ENCODE measurements around the gene KIN.
"Not testable (repeated sequence)": the region's sequence is repeated elsewhere in the genome, so short reads cannot be mapped to it uniquely, and the experiment has no call there.

KIN gene, protein sequence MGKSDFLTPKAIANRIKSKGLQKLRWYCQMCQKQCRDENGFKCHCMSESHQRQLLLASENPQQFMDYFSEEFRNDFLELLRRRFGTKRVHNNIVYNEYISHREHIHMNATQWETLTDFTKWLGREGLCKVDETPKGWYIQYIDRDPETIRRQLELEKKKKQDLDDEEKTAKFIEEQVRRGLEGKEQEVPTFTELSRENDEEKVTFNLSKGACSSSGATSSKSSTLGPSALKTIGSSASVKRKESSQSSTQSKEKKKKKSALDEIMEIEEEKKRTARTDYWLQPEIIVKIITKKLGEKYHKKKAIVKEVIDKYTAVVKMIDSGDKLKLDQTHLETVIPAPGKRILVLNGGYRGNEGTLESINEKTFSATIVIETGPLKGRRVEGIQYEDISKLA

DNA sequence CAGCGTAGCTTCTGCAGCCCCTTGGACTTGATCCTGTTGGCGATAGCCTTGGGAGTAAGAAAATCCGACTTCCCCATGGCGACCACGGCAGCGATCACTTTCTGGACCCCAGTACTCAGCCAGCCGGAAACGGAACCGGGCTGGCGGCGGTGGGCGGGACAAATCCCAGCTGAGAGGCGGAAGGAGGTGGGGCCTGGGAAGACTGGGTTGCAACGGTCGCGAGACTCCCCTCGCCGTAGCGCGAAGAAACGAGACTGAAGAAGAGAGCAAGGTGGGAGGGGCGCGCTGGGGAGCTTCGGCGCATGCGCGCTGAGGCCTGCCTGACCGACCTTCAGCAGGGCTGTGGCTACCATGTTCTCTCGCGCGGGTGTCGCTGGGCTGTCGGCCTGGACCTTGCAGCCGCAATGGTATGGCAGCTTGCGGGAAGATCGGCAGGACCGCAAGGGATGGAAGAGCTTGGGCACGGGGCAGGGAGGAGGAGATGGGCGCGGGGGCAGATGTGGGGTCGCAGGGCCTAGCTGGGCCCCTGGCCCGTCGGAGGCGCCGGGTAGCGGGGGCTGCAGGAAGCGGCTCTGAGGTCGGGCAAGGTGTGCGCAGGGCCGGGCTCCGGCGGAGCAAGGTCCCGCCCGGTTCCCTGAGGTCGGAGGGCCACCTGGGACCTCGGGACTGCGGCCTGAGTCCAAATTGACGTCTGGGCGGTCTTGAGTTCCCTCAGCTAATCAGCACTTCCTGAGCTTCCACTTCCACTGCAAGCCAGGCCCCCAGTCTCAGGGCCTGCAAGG, at the start of gene KIN, which contains the start of gene ATP5F1C:
TSS of gene KIN (minus strand) at position 137 of the 782 bp plus-strand sequence. CDS start at position 77, 60 bp downstream.
TSS of gene ATP5F1C (plus strand) at position 321 of the 782 bp plus-strand sequence. CDS start at position 352, 31 bp downstream.
- DNase-seq (ENCODE audit: low read depth) = peak; percentile 95

DNA sequence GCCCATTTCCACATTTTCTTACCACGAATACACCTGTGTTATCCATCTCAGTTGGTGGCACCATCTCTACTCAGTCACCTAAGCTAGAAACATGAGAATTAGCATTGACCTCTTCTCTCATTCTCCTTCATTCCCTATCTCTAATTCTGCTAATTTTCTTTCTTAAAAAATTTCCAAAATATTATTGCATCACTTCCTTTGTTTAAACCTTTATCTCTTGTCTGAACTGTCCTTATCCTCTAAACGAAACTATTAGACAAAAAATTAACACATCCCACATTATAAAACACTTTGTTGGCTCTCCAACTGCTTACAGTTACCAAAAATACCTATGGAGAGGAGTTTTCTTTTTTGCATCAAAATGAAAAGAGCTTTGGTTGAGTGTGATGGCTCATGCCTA, 48.8 kb upstream of the KIN start:
- DNase-seq (ENCODE audit: low read depth) = no peak

DNA sequence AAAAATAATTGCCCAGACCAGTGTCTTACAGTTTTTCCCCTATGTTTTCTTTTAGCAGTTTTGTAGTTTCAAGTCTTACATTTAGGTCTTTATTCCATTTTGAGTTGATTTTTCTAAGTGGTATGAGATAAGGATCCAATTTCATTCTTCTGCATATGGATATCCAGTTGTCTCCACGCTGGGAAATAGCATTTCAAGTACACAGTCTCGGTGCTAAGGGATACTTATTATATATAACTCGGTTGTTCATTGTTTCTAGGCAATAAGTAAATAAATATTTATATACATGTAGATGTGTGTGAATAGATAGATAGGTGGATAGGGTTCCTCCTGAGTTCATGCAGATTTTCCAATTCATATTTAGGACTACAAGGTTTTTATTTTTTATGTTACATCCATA, 46.5 kb upstream of the KIN start:
- DNase-seq (ENCODE audit: low read depth) = no peak

DNA sequence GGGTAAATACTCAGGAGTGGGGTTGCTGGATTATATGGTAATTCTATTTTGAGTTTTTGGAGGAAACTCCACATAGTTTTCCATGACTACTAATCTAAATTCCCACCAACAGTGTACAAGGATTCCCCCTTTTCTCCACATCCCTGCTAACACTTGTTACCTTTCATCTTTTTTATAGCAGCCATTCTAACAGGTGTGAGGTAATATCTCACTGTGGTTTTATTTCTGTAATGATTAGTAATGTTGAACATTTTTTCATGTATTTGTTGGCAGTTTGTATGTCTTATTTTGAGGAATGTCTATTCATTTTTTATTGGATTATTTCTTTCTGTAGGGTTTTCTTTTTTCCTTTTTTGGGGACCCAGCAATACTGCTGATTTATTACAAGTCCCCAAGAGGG, 45.4 kb upstream of the KIN start:
- DNase-seq (ENCODE audit: low read depth) = no peak

DNA sequence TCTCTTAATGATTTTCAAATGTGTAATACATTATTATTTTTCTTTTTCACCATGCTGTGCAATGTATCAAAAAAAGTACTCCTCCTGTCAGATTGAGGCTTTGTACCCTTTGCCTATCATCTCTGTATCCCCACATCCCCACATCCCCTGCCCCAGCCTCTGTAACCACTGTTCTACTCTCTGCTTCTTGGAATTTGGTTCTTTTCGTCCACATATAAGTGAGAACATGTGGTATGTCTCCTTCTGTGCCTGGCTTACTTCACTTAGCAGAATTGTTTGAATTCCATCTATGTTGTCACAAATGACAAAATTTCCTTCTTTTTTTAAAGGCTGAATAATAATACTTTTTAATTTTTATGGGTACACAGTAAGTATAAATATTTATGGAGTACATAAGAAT, 44.3 kb upstream of the KIN start:
- no peak for DNase-seq (ENCODE audit: low read depth)

DNA sequence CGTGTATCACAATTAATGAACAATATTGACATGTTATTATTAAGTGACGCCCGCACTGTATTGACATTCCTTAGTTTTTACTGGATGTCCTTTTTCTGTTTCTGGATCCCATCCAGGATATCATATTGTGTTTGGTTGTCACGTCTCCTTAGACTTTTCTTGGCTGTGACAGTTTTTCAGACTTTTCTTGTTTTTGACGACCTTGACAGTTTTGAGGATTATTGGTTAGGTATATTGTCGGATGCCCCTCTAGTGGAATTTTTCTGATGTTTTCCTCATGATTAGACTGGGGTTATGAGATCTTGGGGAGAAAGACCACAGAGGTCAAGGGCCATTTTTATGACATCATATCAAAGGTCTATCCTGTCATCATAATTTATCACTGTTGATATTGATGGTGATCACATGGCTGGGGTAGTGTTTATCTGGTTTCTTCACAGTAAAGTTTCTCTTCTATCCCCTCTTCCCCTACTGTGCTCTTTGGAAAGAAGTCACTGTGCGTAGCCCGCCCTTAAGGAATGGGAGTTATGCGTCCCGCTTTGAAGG, 41.6 kb upstream of the KIN start:
- no peak for DNase-seq (ENCODE audit: low read depth)

DNA sequence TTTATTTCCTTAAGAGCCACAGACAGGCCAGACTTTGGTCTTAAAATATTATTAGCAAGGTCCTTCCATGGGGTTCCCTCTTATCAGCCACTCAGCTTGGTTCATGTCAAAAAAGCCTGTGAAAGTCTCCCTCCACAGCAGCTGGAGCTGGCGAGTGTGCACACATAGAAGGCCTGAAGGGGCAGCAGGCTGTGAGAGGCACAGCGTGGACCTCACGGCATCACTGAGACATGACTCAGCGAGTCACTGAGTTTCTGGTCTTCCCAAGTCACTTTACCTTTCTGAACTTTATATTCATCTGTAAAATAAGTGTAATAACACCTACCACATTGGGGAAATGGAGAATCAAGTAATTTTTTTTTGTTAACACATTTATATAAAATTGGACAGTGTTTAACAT, 39.2 kb upstream of the KIN start:
- no peak for DNase-seq (ENCODE audit: low read depth)

DNA sequence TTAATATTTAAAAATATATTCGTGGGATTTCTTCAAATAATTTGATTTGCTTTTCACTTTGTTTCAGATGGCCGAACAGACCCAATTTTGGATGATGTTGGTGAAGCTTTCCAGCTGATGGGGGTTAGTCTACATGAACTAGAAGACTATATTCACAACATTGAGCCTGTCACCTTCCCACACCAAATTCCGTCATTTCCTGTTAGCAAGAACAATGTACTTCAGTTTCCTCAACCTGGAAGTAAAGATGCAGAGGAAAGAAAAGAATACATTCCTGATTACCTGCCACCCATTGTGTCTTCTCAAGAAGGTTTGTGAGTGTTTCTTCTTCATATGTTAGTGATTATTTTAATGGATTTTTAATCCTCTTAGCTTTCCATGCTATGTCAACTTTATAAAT, 36.5 kb upstream of the KIN start:
- DNase-seq (ENCODE audit: low read depth) = no peak

DNA sequence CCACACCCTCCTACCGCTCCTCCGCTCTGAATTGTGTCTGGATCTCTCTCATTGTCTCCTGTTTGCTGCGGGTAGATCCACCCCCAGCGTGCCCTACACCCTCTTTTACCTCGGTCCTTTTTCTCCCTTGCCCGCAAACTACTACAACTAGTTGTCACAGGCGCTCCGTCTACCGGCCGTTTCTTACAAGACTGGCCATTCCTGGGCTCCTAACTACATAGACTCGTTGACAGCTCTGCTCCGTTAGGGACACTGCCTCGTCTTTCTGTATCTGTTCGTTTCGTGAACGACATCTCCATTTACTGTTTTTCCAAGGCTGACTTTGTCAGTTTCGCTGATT, 31.3 kb upstream of the KIN start:
- DNase-seq (ENCODE audit: low read depth) = no peak

DNA sequence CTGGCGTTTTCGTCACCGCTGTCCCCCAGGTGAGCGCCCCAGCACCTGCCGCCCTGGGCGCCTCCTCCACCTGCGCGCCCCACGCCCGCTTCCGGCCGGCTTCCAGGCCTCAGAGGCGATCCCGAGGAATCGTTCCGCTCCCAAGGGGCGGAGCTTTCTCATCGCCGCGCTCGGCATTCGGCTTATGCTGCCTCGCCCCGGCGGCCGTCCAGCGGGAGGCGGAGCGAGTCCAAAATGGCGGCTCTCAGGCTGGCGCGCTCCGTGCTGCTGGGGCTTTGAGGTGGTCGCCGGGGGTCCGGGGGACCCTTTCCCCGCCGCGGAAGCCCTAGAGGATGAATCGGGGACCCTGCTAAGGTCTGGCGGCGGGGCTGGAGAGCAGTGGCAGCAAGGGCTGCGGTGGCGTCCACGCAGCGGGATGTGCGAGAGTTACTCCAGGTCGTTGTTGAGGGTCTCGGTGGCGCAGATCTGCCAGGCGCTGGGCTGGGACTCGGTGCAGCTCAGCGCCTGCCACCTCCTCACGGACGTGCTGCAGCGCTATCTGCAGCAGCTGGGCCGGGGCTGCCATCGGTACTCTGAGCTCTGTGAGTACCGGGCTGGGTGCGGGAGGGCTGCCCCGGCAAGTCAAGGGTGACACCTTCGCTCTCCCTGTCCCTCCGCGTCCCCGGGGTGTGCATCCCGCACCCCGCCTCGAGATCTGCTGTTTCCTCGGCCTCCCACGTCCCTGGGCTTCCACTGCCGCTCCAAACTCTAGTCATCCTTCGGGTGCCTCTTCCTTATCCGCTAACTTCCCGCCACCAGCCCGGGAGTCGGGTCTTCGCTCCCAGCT, 30.7 kb upstream of the KIN start, which contains the start of gene TAF3:
TSS of gene TAF3 (plus strand) at position 211 of the 826 bp plus-strand sequence. CDS start at position 416, 205 bp downstream.
- DNase-seq (ENCODE audit: low read depth) = peak; percentile 91

DNA sequence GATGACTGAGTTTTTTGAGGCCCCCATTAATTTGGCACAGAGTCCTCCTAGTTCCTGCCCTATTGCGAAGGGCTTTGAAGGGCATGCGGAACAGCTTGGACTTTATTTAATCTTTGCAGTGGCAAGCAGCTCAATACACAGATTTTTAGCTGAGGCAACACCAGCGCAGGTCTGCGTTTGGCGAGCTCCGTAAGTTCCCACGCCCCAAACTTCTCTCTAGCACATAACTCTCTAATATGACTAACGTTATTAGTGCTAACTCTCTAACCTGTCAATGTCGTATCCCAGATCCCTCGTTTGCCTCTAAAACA, 30.1 kb upstream of the KIN start:
- no peak for DNase-seq (ENCODE audit: low read depth)

DNA sequence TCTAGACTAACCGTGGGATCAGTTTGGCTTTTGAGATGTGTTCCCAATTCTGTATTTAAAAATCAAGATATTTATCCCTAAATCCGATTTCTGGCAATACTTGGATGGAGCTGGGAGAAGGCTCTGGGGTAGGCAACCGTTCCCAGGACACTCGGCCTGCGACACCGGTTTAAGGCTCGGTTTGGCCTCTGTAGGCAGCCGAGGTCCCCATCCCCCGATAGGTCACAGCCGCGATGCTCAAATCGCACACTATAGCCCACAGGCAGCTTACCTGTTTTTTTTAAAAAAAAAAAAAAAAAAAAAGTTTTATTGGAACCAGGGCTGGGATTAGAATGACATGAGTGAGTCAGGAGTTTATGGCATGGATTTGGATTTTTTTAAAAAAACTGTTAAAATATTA, 29.8 kb upstream of the KIN start:
- DNase-seq (ENCODE audit: low read depth) = no peak

DNA sequence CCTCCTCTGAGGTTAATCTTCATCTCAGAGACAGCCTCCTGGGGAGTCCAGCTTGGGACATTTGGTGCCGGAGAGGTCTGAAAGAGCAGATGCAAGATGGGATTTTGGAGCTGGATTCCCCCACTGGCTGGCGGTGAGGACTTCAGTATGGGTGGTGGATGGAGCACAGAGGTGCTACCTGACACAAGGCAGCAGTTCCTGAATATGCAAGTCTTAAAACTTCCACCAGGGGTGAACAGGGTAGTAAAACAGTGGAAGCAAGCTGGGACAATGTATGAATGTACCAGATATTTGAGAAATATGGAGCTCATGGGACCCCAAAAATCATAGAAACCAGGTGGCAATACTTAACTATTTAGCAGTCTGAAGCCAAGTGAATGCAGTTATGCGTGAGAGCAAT, 25.7 kb upstream of the KIN start:
- DNase-seq (ENCODE audit: low read depth) = no peak

DNA sequence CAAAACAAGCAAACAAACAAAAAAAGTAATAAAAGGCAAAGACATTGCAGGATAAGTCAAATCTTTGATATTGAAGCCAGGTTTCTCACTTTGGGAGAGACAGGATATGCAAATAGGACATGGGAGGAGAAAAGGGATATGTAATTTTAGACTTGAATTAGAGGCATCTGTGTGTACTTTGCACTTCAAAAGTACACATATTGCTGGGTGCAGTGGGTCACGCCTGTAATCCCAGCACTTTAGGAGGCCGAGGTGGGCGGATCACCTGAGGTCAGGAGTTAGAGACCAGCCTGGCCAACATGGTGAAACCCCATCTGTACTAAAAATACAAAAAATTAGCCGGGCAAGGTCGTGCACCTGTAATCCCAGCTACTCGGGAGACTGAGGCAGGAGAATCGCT, 23.9 kb upstream of the KIN start:
- DNase-seq (ENCODE audit: low read depth) = not testable (repeated sequence)

DNA sequence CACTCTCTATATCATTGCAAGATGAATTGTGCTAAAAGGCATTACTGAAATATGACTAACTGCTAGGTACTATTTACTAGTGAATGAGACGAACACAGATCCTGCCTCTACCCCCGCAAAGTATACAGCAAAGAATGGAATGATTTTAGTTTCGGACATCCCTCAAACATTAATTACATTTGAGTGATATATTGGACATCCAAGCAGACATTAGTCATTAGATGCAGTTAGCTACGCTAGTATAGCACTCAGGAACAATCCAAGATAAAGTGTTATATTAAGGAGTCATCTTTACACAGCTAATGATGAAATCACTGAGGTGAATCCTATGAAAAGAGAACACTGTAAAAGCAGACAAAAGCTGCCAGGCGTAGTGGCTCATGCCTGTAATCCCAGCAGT, 23.2 kb upstream of the KIN start:
- no peak for DNase-seq (ENCODE audit: low read depth)

DNA sequence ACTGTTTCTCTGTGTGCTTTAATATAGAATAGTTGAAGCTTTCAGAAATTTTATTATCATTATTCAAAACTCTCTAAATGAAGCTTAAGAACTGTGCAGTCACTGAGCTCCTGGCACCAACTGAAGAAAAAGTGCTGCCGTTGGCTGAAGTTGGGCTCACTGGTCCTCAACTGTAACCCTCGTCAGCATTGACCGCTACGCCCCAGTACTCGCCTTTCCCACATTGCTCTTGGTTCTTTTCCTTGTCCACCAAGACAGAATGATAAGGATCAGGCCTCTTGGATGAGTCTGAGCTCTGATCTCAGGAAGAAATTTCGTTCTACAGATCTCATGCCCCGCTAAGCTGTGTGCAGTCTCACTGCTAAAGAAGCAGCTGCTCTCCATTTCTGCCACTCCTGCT, 22.6 kb upstream of the KIN start:
- no peak for DNase-seq (ENCODE audit: low read depth)

DNA sequence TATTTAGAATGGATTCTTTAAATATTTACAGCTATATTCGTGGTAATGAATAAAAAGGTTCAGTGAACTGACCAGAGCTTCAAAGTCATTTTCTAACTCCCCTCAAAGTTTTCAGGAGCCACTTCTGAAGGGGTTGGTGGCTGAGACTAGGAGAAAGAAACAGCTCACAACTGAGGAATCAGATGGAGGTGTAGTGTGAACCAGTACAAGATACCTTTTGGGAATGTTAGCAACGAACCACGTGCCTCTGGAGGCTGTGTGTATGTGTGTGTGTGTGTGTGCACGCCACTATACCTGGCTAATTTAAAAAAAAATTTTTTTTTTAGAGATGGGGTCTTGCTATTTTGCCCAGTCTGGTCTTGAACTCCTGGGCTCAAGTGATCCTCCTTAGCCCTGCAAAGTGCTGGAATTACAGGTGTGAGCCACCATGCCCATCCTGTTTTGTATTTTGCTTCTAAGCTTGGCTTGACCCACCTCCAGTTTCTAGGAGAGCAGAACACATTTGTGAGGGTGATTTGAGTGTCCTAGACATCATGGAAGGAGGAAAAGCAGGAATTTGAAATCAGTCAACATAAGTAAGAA, 21.0 kb upstream of the KIN start:
- DNase-seq (ENCODE audit: low read depth) = no peak

DNA sequence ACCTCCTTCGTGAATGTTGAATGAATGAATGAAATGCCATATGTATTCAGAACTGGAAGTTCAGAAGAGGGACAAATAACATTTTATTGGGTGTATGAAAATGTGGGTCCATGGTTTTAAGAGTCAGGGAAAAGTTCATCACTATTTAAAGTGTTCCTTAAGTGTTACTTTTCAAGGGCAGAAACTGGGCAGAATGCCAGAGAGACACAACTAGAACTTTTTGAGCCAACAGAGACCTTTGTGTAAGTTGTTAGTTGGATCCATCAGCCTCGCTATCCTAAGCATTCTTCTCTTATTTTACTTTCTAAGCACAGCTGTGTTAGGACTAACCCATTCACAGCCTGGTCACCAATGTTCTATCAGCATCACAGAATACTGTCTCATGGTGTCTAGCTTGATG, 16.9 kb upstream of the KIN start:
- no peak for DNase-seq (ENCODE audit: low read depth)

DNA sequence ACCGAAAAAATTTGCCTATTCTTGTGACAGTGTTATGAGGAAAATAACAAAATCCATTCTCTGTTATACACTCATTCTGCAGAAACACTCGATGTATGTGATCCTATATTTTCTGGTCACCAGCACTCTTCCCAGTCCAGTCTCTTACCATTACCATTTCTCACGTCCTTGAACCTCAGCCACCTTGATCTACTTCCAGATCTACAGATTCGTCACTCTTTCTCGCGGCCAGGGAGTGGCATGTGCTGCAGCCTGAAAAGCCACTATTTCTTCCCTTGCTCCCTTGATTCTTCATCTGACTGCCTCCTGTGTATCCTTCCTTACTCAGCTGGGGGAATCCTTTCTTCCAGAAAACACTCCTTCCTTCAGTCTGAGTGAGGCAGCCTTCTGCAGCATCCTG, 16.4 kb upstream of the KIN start:
- no peak for DNase-seq (ENCODE audit: low read depth)

DNA sequence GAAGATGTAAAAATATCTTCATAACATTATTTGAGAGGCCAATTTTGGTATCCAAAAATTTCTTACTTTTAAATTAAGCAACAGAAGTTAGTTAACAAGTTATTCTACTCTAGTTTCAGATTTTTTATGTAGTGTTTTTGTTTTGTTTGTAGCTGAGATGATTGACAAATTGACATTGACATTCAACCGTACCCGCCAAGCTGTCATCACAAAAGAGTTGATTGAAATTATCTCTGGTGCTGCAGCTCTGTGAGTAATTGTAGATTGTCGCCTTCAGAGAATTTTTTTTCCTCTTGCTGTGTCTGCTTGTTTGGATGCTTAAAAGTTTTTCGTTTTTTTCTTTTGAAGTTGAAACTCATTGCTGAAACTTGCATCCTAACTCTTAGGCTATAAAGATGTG, 14.8 kb upstream of the KIN start:
- DNase-seq (ENCODE audit: low read depth) = no peak

DNA sequence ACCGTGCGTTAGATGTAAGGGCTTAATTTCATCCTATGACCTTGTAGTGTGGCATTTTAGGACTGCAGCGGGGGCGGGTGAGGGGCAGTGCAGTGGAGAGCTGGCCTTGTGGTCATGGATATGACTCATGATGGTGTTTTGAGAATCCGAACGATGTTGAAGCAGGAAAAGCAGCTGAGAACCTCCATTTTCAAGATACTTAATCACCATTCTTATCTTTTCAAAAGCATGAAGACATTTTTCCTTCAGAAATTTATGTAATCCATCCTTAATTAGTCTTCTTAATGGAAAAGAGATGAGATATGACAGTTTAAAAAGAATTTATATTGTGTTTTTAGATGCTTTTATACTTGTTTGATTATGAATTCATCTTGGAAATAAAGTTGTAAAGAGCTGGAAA, 9.8 kb upstream of the KIN start:
- DNase-seq (ENCODE audit: low read depth) = no peak

DNA sequence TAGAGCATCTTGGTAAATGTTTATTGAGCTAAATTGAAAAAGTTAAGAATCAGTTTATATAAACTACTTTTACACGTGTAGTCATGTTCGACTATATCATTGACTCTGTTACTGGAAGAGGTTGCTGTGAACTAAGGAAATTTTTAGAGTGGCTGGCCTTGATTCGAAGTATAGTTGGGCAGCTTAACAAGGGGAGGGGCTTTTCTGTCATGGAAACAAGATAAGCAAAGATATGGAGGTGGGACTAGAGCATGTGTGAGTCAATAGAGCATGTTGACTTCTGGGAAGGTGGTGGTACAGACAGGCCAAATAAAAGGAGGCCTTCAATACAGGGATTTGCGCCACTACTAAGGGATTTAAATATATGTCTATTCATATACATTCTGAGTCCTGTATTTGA, 7.8 kb upstream of the KIN start:
- no peak for DNase-seq (ENCODE audit: low read depth)

Measured in stimulated activated CD4-positive, alpha-beta T cell treated with anti-CD3 and anti-CD28 coated beads, Interleukin-2, amount 100 ng/mL, for 4 hours (primary cell).